AG20443 (cell line): ENCODE results near the gene AP3M1.

Source experiments
- DNase-seq: peaks from one replicate; pipeline ENCODE4 v3.0.0; 2012; ENCODE audit warnings: low spot score, mixed read lengths

Gene AP3M1

DNA sequence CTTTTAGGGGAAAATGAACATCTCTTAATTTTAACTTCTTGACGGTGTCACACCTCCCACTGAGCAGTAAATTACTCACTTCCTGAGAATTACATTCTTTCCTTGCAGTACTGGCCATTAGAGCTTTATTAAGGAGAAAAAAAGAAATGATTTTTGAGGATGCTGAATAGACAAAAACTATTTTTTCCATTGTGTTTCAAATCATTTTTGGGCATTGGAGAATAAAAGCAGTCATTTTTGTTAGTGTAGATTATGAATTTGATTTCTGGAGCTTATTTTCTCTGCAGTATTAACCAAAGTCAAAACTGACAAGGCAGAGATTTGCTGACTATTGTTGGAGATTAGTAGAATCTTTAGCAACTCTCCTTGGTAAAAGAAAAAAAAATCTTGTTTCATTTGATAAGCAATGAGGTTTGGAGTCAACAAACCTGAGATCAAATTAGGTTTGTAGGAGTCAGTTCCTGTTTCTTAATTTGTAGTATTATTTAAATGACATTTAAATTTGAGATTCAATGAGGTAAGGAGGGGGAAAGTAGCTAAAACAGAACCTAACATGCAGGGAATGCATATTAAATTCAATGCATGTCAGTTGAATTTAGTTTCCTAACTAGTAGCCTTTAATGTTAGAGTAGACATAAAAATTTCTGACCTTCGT lies 70.6 kb downstream of the AP3M1 start:
- DNase-seq: no peak

DNA sequence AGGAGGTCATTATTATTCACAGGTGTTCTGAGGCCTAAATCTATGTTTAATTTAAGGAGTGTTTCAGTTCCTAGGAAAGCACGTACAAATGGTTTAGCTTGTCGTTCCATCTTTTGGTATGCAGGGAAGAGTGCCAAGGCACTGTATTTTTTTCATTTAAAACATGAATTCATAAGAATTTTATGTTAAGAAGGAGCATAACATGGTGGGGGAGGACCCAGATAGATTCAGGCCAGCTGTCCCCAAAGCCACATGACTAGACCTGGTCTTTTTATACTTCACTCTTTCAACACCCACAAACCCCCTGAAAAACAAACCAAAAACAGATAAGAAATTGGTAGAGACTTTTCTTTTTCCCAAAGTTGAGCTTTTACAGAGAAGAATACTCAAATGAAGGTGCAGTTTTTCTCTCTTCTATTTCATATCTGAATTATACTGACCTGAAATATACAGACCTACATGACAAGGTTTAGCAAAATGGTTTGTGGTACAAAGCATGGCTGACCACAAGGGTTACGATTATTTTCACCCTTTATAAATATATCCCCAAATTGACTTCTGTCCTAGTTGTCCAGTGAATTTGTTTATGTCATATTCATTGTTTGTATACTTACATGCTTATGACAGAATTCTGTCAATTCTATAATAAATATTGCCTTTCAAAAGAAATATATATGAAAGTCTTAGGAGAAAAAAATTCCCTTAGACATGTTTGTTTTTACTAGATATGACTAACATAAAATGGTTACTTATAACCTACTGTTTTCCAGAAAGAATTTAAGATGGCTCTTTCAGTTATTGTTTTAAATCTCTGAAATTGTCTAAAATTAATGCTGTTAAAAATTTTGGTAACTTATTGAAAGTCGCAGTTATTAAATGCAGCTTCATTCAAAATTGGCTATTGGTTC lies 71.3 kb downstream of the AP3M1 start:
- DNase-seq: no peak

DNA sequence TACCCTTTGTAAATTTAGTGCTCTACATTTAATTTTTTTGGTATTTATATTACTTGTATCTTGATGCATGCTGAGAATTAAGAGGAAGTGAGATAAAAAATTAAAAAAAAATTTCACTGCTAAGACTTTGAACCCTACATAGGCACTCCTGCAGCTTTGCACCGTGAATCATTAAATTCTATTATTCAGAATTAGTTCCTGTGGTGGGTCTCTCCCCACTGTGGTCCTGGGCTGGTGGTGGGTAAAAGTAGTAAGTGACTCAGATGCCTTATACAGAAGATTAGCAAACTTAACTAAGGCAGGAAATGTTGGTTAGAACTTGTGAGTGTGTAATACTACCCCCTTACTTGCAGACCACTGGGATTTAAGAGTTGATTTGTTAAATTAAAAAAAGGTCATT lies 72.6 kb downstream of the AP3M1 start:
- no peak for DNase-seq

DNA sequence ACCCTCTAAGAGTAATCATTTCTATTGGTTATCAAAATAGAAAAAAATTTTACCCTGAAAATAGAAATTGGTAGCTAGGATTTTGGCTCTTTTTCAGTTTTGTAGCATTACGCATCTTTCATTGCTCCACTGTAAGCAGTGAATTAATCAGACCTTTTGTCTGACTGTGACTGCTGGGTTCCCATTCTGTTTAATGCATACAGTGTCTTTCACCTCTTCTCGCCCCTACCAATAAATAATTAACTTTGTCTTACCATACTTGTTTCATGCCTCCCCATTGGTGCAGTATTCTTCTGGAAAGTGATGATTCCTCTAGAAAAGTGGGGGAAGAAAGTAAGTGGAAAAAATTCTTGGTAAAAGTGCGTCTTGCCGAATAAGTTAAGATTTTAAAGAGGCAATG lies 73.2 kb downstream of the AP3M1 start:
- no peak for DNase-seq

DNA sequence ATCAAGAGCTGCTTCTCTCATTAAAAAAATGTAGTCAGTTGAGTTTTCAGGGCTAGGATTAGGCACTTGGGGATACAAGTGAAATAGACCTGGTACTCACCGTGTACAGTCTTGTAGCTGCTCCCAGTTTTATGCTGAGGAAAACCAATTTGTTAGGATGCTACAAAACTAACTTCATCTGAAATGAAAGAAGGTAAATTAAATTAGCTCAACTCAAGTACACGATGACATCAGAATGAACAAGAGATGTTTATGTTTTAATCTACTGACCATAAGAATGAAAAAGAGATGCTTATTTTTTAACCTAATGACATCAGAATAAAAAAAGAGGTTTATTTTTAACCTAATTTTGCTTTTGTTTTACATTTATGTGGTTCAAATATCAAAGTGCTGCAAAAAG lies 73.7 kb downstream of the AP3M1 start:
- no peak for DNase-seq

DNA sequence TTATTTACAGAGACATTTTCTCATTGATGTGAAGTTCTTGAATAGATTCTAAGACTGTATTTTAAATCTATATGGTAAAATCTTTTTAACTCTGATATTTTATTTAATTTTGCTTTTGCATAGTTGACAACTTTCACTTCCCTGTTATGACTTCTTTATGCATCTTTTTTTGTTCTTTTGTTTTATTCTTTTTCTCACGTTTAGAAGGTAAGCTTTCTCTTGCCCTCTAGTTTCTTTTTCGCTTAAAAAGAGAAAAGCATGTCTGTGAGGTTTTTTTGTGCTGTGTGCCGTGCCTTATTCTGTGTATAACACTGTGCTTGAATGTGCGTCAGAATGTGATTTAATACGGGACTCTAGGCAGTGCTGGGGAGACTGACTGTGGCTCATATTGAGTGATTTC lies 74.7 kb downstream of the AP3M1 start:
- no peak for DNase-seq

DNA sequence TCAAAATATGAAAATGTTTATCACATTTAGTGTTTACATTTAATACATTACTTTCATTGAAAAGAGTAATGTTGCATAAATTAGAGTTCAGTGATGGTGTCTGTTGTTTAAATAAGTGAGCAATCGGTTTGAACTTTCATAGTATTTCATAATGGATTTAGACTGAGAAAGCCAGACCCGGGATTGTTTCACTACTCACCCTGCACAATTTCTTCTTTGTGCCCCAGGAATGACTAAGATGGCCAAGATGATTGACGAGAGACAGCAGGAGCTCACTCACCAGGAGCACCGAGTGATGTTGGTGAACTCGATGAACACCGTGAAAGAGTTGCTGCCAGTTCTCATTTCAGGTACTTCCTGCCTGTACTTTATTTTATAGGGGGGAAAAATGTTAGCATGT lies 78.1 kb downstream of the AP3M1 start:
- DNase-seq: no peak

DNA sequence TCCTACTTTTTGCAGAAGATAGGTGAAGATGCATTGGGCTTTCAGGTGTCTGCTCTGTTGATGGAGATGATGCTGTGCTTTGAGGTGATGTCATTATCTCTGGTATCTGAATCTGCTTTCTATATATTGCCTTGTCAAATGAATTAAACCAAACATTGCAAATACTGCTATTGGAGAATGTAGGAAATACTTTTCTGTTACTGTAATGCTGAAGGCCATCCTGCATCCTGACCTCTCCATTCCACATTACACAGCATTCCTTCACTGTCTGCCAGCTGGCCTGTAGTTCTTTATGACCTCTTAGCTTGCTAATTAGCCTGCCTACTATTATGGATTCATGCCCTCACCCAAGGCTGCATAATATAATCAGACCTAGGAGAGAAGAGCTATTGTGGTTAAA lies 79.5 kb downstream of the AP3M1 start:
- DNase-seq: peak; percentile 83
